ENCODE results near the gene MAP1S.

Gene MAP1S

GRCh38 chr19:17727843-17728242 lies 8.6 kb downstream of the MAP1S start:
- TF ChIP-seq EZH2phosphoT487 (IDR thresholded peaks at IDR 0.05; ENCODE audit: low read depth) (no peak), CTCF (IDR thresholded peaks at IDR 0.05; ENCODE audit: low read depth, low read length) (no peak)
- no peak overlapping the region for H3K9ac ChIP-seq (ENCODE audit: low read length)
- no peaks in the 10 kb centered on the region for H3K4me1 ChIP-seq (ENCODE audit: low read length)
- no peak overlapping the region for H3K4me2 ChIP-seq (ENCODE audit: low read length)
- H3K9me3 ChIP-seq (ENCODE audit: insufficient read depth, low read length): no peaks in the 10 kb centered on the region
- H2AFZ ChIP-seq (ENCODE audit: low read depth, low read length): no peak overlapping the region
- H4K20me1 ChIP-seq (ENCODE audit: insufficient read depth, low read length): peaks cover 9% of the 10 kb centered on the region
- no peaks in the 10 kb centered on the region for H3K27me3 ChIP-seq (ENCODE audit: low read depth, low read length)
- no peak overlapping the region for H3K4me3 ChIP-seq (ENCODE audit: low read length)
- H3K79me2 ChIP-seq (ENCODE audit: low read length): peaks cover 40% of the 10 kb centered on the region
- peaks cover 62% of the 10 kb centered on the region for H3K36me3 ChIP-seq (replicated peaks; ENCODE audit: low read depth, low read length)
- no peak overlapping the region for H3K27ac ChIP-seq (ENCODE audit: low read length)

GRCh38 chr19:17733127-17733526 lies 13.8 kb downstream of the MAP1S start:
- TF ChIP-seq CTCF (IDR thresholded peaks at IDR 0.05; ENCODE audit: low read depth, low read length) (no peak), EZH2phosphoT487 (IDR thresholded peaks at IDR 0.05; ENCODE audit: low read depth) (no peak)
- H3K27me3 ChIP-seq (ENCODE audit: low read depth, low read length): no peaks in the 10 kb centered on the region
- peaks cover 9% of the 10 kb centered on the region for H4K20me1 ChIP-seq (ENCODE audit: insufficient read depth, low read length)
- no peak overlapping the region for H3K9ac ChIP-seq (ENCODE audit: low read length)
- H3K4me2 ChIP-seq (ENCODE audit: low read length): no peak overlapping the region
- H3K36me3 ChIP-seq (replicated peaks; ENCODE audit: low read depth, low read length): peaks cover 61% of the 10 kb centered on the region
- H2AFZ ChIP-seq (ENCODE audit: low read depth, low read length): no peak overlapping the region
- H3K4me3 ChIP-seq (ENCODE audit: low read length): no peak overlapping the region
- no peaks in the 10 kb centered on the region for H3K4me1 ChIP-seq (ENCODE audit: low read length)
- H3K9me3 ChIP-seq (ENCODE audit: insufficient read depth, low read length): no peaks in the 10 kb centered on the region
- H3K79me2 ChIP-seq (ENCODE audit: low read length): peaks cover 31% of the 10 kb centered on the region
- no peak overlapping the region for H3K27ac ChIP-seq (ENCODE audit: low read length)

GRCh38 chr19:17734146-17734545 lies 14.9 kb downstream of the MAP1S start:
- peaks cover 9% of the 10 kb centered on the region for H4K20me1 ChIP-seq (ENCODE audit: insufficient read depth, low read length)

GRCh38 chr19:17735410-17735809 lies 16.1 kb downstream of the MAP1S start:
- Histone ChIP-seq H3K4me1 (ENCODE audit: low read length) (peaks cover 19% of the 10 kb centered on the region), H4K20me1 (ENCODE audit: insufficient read depth, low read length) (peaks cover 9% of the 10 kb centered on the region), H3K4me2 (ENCODE audit: low read length) (no peak overlapping the region), H3K36me3 (replicated peaks; ENCODE audit: low read depth, low read length) (peaks cover 47% of the 10 kb centered on the region), H3K9ac (ENCODE audit: low read length) (no peak overlapping the region), H3K27me3 (ENCODE audit: low read depth, low read length) (no peaks in the 10 kb centered on the region), H3K4me3 (ENCODE audit: low read length) (no peak overlapping the region), H3K9me3 (ENCODE audit: insufficient read depth, low read length) (no peaks in the 10 kb centered on the region), H2AFZ (ENCODE audit: low read depth, low read length) (no peak overlapping the region), H3K27ac (ENCODE audit: low read length) (no peak overlapping the region), H3K79me2 (ENCODE audit: low read length) (peaks cover 20% of the 10 kb centered on the region)
- no peak for TF ChIP-seq EZH2phosphoT487 (IDR thresholded peaks at IDR 0.05; ENCODE audit: low read depth)
- TF ChIP-seq CTCF (IDR thresholded peaks at IDR 0.05; ENCODE audit: low read depth, low read length): no peak

More at GRCh38 chr19:17734146-17734545, 14.9 kb downstream of the MAP1S start:
- Histone ChIP-seq H3K27ac (ENCODE audit: low read length) (no peak overlapping the region), H3K4me2 (ENCODE audit: low read length) (no peak overlapping the region), H3K9ac (ENCODE audit: low read length) (no peak overlapping the region), H3K79me2 (ENCODE audit: low read length) (peaks cover 30% of the 10 kb centered on the region), H3K4me3 (ENCODE audit: low read length) (no peak overlapping the region), H3K4me1 (ENCODE audit: low read length) (peaks cover 8% of the 10 kb centered on the region), H3K36me3 (replicated peaks; ENCODE audit: low read depth, low read length) (peaks cover 57% of the 10 kb centered on the region), H3K27me3 (ENCODE audit: low read depth, low read length) (no peaks in the 10 kb centered on the region), H2AFZ (ENCODE audit: low read depth, low read length) (no peak overlapping the region), H3K9me3 (ENCODE audit: insufficient read depth, low read length) (no peaks in the 10 kb centered on the region)
- TF ChIP-seq EZH2phosphoT487 (IDR thresholded peaks at IDR 0.05; ENCODE audit: low read depth) (no peak), CTCF (IDR thresholded peaks at IDR 0.05; ENCODE audit: low read depth, low read length) (no peak)
